B cell (primary cell): ENCODE measurements around the gene ADPRS. TPM values are rescaled to one million over a fixed set of nuclear protein-coding genes. Genes with fewer than 3 reads are reported as not detected.

Experiments
- ATAC-seq: fragments of 200-7000 bp; cut with Tn5 transposase; one replicate; pipeline ENCODE4 v1.10.0; 2021; ENCODE audit warnings: low read depth, mild to moderate bottlenecking, moderate number of reproducible peaks, moderate library complexity
- CTCF ChIA-PET: fragments of 350-600 bp; sonication (Branson Sonifier 250); formaldehyde crosslinking; loops from one replicate; lab custom pipeline; 2021; ENCODE audit warnings: antibody characterized with exemption, inconsistent platforms; lab: Charles Lee
- POLR2A ChIA-PET: fragments of 350-600 bp; sonication (Branson Sonifier 250); formaldehyde crosslinking; loops from one replicate; lab custom pipeline; 2021; ENCODE audit warnings: antibody characterized with exemption; lab: Charles Lee
- DNase-seq: peaks from one replicate; pipeline ENCODE4 v3.0.0; 2013
- H2AFZ ChIP-seq: 2 replicates; pipeline ENCODE4 v1.6.1; 2012; ENCODE audit warnings: mild to moderate bottlenecking, low read depth, low read length; ENCODE audit not compliant: insufficient read depth, poor library complexity, severe bottlenecking
- H3K27ac ChIP-seq, 2 donors: 1 replicate in 1 of 2; 2 replicates in 1 of 2; pipeline ENCODE4 v1.5.1; 2012 to 2013; ENCODE audit warnings: low read length in 2 of 2, mild to moderate bottlenecking in 2 of 2, moderate library complexity in 1 of 2
- H3K27me3 ChIP-seq, 4 experiments: fragments of 200-600 bp in 1 of 4; sonication (generic) in 1 of 4; replicated peaks in 1 of 4; 1 replicate in 2 of 4; 2 replicates in 2 of 4; pipeline versions ENCODE4 v1.6.1 to v1.7.0; 2013 to 2016; ENCODE audit warnings: low read length in 3 of 4, mild to moderate bottlenecking in 2 of 4, mixed read lengths in 1 of 4, moderate library complexity in 1 of 4; ENCODE audit not compliant: insufficient read depth in 4 of 4, control insufficient read depth in 3 of 4; ENCODE audit errors: control extremely low read depth in 1 of 4
- H3K36me3 ChIP-seq, 2 experiments: replicated peaks in 1 of 2; 1 replicate in 1 of 2; 2 replicates in 1 of 2; pipeline versions ENCODE4 v1.6.1 to v1.7.1; 2013; ENCODE audit warnings: low read length in 1 of 2; ENCODE audit not compliant: insufficient read depth in 2 of 2, control insufficient read depth in 1 of 2; ENCODE audit errors: control extremely low read depth in 1 of 2, extremely low read depth in 1 of 2
- H3K4me1 ChIP-seq, 2 donors: fragments of 200-600 bp in 1 of 2; sonication (generic) in 1 of 2; 1 replicate in 1 of 2; 2 replicates in 1 of 2; pipeline versions ENCODE4 v1.5.1 to v1.6.1; 2013 to 2017; ENCODE audit warnings: low read length in 2 of 2; ENCODE audit not compliant: control insufficient read depth in 2 of 2, insufficient read depth in 2 of 2
- H3K4me2 ChIP-seq: replicated peaks from 2 replicates; pipeline ENCODE3; 2012; ENCODE audit warnings: mild to moderate bottlenecking, low read depth, low read length; ENCODE audit not compliant: poor library complexity, severe bottlenecking
- H3K4me3 ChIP-seq, 5 experiments: fragments of 200-600 bp in 1 of 5; sonication (generic) in 1 of 5; 1 replicate in 3 of 5; 2 replicates in 2 of 5; pipeline versions ENCODE4 v1.5.1 to v1.7.0; 2011 to 2016; ENCODE audit warnings: low read length in 4 of 5, mild to moderate bottlenecking in 4 of 5, low read depth in 2 of 5, control low read depth in 1 of 5, moderate library complexity in 1 of 5; ENCODE audit not compliant: insufficient read depth in 1 of 5; ENCODE audit errors: control extremely low read depth in 1 of 5, extremely low read depth in 1 of 5
- H3K79me2 ChIP-seq: fragments of 200-600 bp; sonication (generic); one replicate; pipeline ENCODE4 v1.6.0; 2016; ENCODE audit warnings: low read length; ENCODE audit not compliant: control insufficient read depth, insufficient read depth
- H3K9ac ChIP-seq: fragments of 200-600 bp; sonication (generic); 2 replicates; pipeline ENCODE4 v1.6.1; 2017; ENCODE audit warnings: mild to moderate bottlenecking, low read length, moderate library complexity
- H3K9me3 ChIP-seq, 3 donors: one replicate each; pipeline versions ENCODE4 v1.6.1 to v1.7.1; 2013; ENCODE audit warnings: low read length in 2 of 3; ENCODE audit not compliant: control insufficient read depth in 2 of 3, insufficient read depth in 1 of 3; ENCODE audit errors: control extremely low read depth in 1 of 3
- H4K20me1 ChIP-seq: 2 replicates; pipeline ENCODE4 v1.6.0; 2012; ENCODE audit warnings: mild to moderate bottlenecking, low read length; ENCODE audit not compliant: insufficient read depth, control insufficient read depth, poor library complexity, severe bottlenecking
- H3K27ac Mint-ChIP-seq: one replicate; pipeline ENCODE4 v1.8.0; 2021; ENCODE audit warnings: mixed read lengths
- H3K27me3 Mint-ChIP-seq: one replicate; pipeline ENCODE4 v1.8.0; 2021; ENCODE audit warnings: mixed read lengths
- H3K4me1 Mint-ChIP-seq: one replicate; pipeline ENCODE4 v1.8.0; 2021; ENCODE audit warnings: mixed read lengths
- H3K4me3 Mint-ChIP-seq: one replicate; pipeline ENCODE4 v1.8.0; 2021; ENCODE audit warnings: mixed read lengths
- H3K9me3 Mint-ChIP-seq: one replicate; pipeline ENCODE4 v1.8.0; 2022; ENCODE audit warnings: mixed read lengths; ENCODE audit not compliant: insufficient read depth
- EZH2 ChIP-seq: IDR thresholded peaks from 2 replicates; pipeline ENCODE4 v1.6.1; 2012; ENCODE audit warnings: borderline replicate concordance, low read depth, mild to moderate bottlenecking, moderate library complexity, low read length; ENCODE audit not compliant: insufficient read depth, poor library complexity, severe bottlenecking
- WGBS: methylation state at CpG from one replicate; pipeline ENCODE4 v1.1.5; 2013; ENCODE audit warnings: missing lambda C conversion rate; ENCODE audit not compliant: insufficient coverage; 5-methylcytosine and 5-hydroxymethylcytosine counted together
- intact Hi-C: fragments of 100-400 bp; cut with micrococcal nuclease; formaldehyde crosslinking; loops from one replicate; pipeline ENCODE4 v1.10.0; 2022
- polyA plus RNA-seq: library from polyadenylated mRNA; depleted of rRNA; stranded (reverse); fragments of >200 nt; gene quantifications from 2 replicates; pipeline ENCODE4 v1.2.3, GENCODE V29; 2012
- total RNA-seq, 2 donors: library from RNA; stranded (reverse); fragments of 120-200 nt in 1 of 2; gene quantifications; 1 replicate in 1 of 2; 2 replicates in 1 of 2; pipeline versions ENCODE4 v1.2.3 to v1.2.4, GENCODE V29; 2013 to 2022
- TF ChIP-seq, protein P1 (sequence below): fragments of 200-600 bp; IDR thresholded peaks from one replicate; pipeline ENCODE4 v1.8.0; 2022; ENCODE audit warnings: antibody characterized with exemption, mild to moderate bottlenecking

ADPRS gene
- total and polyA plus RNA-seq, 2 donors (not counting 1 experiment from before 2014, with no cell fraction given), result 15.0 to 20.9 TPM

DNA sequence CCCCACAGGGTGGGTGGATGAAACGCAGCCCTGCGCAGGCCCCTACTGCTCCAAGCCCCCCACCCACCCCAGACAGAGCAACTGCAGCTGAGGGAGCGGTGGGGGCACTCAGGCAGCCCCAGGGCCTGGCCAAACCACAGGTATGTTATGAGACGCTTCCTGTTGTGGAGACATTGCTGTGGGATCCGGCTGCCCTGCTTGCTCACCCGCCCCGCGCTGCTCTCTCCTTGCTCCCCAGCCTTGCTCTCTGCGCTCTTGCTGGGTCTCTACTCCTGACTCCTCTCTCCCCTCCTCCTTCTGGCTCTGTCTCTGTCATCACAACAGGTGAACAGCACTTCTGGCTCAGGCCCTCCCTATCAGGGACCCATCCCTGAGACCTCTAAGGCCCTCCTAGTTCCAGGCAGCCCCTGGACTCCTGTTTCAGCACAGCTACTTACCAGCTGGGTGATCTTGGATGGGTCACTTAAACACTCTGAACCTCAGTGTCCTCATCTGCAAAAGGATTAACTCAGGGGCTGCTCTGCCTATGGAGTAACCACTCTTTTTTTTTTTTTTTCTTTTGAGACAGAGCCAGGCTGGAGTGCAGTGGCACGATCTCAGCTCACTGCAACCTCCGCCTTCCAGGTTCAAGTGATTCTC lies 20.5 kb downstream of the ADPRS start:
- DNase-seq (no peak), ATAC-seq (no peak)
- Histone ChIP-seq H3K4me2 (no peak overlapping the region), H3K36me3 (no peaks in the 10 kb centered on the region), H3K4me1 (no peaks in the 10 kb centered on the region), H3K9me3 (no peaks in the 10 kb centered on the region), H3K27me3 (no peaks in the 10 kb centered on the region), H2AFZ (peak overlapping the region; percentile 33), H3K4me3 (no peak overlapping the region), H3K79me2 (no peaks in the 10 kb centered on the region), H3K9ac (no peak overlapping the region), H4K20me1 (no peaks in the 10 kb centered on the region), H3K27ac (no peak overlapping the region)
- no peak overlapping the region for H3K4me3 Mint-ChIP-seq
- intact Hi-C loops, result no loop called here
- ChIA-PET CTCF (no interaction called here), POLR2A (no interaction called here)
- H3K4me1 Mint-ChIP-seq, result peaks cover 2% of the 10 kb centered on the region
- whole genome bisulfite sequencing, result 17% methylated on average over 8 of the region's 11 CpGs
- H3K9me3 Mint-ChIP-seq, result no peaks in the 10 kb centered on the region
- TF ChIP-seq, protein P1, sequence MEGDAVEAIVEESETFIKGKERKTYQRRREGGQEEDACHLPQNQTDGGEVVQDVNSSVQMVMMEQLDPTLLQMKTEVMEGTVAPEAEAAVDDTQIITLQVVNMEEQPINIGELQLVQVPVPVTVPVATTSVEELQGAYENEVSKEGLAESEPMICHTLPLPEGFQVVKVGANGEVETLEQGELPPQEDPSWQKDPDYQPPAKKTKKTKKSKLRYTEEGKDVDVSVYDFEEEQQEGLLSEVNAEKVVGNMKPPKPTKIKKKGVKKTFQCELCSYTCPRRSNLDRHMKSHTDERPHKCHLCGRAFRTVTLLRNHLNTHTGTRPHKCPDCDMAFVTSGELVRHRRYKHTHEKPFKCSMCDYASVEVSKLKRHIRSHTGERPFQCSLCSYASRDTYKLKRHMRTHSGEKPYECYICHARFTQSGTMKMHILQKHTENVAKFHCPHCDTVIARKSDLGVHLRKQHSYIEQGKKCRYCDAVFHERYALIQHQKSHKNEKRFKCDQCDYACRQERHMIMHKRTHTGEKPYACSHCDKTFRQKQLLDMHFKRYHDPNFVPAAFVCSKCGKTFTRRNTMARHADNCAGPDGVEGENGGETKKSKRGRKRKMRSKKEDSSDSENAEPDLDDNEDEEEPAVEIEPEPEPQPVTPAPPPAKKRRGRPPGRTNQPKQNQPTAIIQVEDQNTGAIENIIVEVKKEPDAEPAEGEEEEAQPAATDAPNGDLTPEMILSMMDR, result no peak
- TF ChIP-seq EZH2, result no peak
- no peaks in the 10 kb centered on the region for H3K27me3 Mint-ChIP-seq
- H3K27ac Mint-ChIP-seq, result no peak overlapping the region

DNA sequence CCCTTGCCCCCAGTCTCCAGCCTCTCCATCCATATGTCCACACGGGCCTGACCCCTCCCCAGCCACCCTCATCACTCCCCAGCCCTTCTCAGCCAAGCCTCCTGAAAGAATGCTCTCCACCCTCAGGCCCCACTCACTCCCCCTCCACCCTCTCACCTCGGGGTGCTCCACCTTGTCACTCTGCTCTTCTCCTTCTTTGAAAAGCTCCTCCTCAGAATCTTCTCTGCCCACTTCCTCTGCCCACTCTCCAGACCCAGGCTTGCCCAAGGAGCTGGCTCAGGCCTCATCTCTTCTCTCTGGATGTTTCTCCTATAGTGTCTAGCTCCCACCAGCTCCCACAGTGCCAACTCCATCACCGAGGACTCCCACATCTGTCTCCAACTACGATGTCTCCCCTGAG lies 22.5 kb downstream of the ADPRS start:
- peaks cover 2% of the 10 kb centered on the region for H3K4me1 Mint-ChIP-seq
- H2AFZ ChIP-seq, result no peak overlapping the region
- DNase-seq (no peak), ATAC-seq (no peak)
- H3K9ac ChIP-seq, result no peak overlapping the region
- CTCF ChIA-PET, result interaction anchor here (1.0 kb wide), 1 partner anchor 38 kb away, joined by 3 read pairs; the partner anchor contains the start of gene TRAPPC3
- H4K20me1 ChIP-seq, result no peaks in the 10 kb centered on the region
- H3K27ac ChIP-seq, result no peak overlapping the region
- no peaks in the 10 kb centered on the region for H3K9me3 ChIP-seq
- 78% methylated on average over 3 of the region's 4 CpGs for WGBS
- no peak overlapping the region for H3K4me3 Mint-ChIP-seq
- H3K4me2 ChIP-seq, result no peak overlapping the region
- no peaks in the 10 kb centered on the region for H3K36me3 ChIP-seq
- POLR2A ChIA-PET, result no interaction called here
- TF ChIP-seq EZH2, result no peak
- TF ChIP-seq, protein P1, result no peak
- no peaks in the 10 kb centered on the region for H3K79me2 ChIP-seq
- no peak overlapping the region for H3K27ac Mint-ChIP-seq
- no peak overlapping the region for H3K4me3 ChIP-seq
- no peaks in the 10 kb centered on the region for H3K27me3 ChIP-seq
- intact Hi-C loops, result no loop called here
- no peaks in the 10 kb centered on the region for H3K9me3 Mint-ChIP-seq
- no peaks in the 10 kb centered on the region for H3K27me3 Mint-ChIP-seq
- H3K4me1 ChIP-seq, result no peaks in the 10 kb centered on the region
